Osteoblast (primary cell): Measurements from ENCODE around the gene SAP130. TPM values are rescaled to one million over a fixed set of nuclear protein-coding genes. Genes with fewer than 3 reads are reported as not detected.

Experiments
- DNase-seq: peaks from one replicate; pipeline ENCODE4 v3.0.0; 2011; ENCODE audit warnings: low spot score, mixed read lengths; ENCODE audit not compliant: insufficient read length; ENCODE audit errors: missing footprints
- H2AFZ ChIP-seq: 2 replicates; pipeline ENCODE4 v1.6.0; 2011; ENCODE audit warnings: mild to moderate bottlenecking, low read length
- H3K27ac ChIP-seq: 2 replicates; pipeline ENCODE4 v1.5.1; 2011; ENCODE audit warnings: mild to moderate bottlenecking, low read depth, low read length, moderate library complexity
- H3K27me3 ChIP-seq: 2 replicates; pipeline ENCODE4 v1.6.0; 2012; ENCODE audit warnings: mild to moderate bottlenecking, control low read depth, inconsistent platforms, low read length, moderate library complexity; ENCODE audit not compliant: insufficient read depth
- H3K36me3 ChIP-seq: 2 replicates; pipeline ENCODE4 v1.5.1; 2011; ENCODE audit warnings: mild to moderate bottlenecking, low read length, control low read depth, moderate library complexity; ENCODE audit not compliant: insufficient read depth
- H3K4me1 ChIP-seq: 2 replicates; pipeline ENCODE4 v1.5.1; 2011; ENCODE audit warnings: mild to moderate bottlenecking, low read length, control low read depth, moderate library complexity; ENCODE audit not compliant: insufficient read depth
- H3K4me2 ChIP-seq: 2 replicates; pipeline ENCODE4 v1.6.0; 2011; ENCODE audit warnings: mild to moderate bottlenecking, low read length; ENCODE audit not compliant: insufficient read depth
- H3K4me3 ChIP-seq: fragments of 200-600 bp; sonication (generic); 3 replicates; pipeline ENCODE4 v1.5.1; 2012; ENCODE audit warnings: mild to moderate bottlenecking, low read length, inconsistent platforms; ENCODE audit not compliant: insufficient read depth
- H3K79me2 ChIP-seq: 2 replicates; pipeline ENCODE4 v1.6.0; 2012; ENCODE audit warnings: mild to moderate bottlenecking, low read length, control low read depth, inconsistent platforms; ENCODE audit not compliant: insufficient read depth
- H3K9me3 ChIP-seq: 2 replicates; pipeline ENCODE4 v1.5.1; 2011; ENCODE audit warnings: low read depth, low read length, control low read depth
- H4K20me1 ChIP-seq: 2 replicates; pipeline ENCODE4 v1.6.0; 2012; ENCODE audit warnings: mild to moderate bottlenecking, low read length, control low read depth; ENCODE audit not compliant: insufficient read depth
- CTCF ChIP-seq: IDR thresholded peaks from 2 replicates; pipeline ENCODE4 v1.5.1; 2011; ENCODE audit warnings: mild to moderate bottlenecking, low read depth, low read length, moderate library complexity; ENCODE audit errors: extremely low read depth
- total RNA-seq: library from RNA; depleted of rRNA; stranded (reverse); fragments of >200 nt; gene quantifications from 2 replicates; pipeline ENCODE4 v1.2.3, GENCODE V29; 2012

Gene SAP130
- total RNA-seq, 1 donor = 5.4 TPM

GRCh38 chr2:127935337-127935736 is 92.5 kb downstream of the SAP130 start:
- Histone ChIP-seq H3K9me3 (no peaks in the 10 kb centered on the region), H3K79me2 (no peaks in the 10 kb centered on the region), H4K20me1 (no peaks in the 10 kb centered on the region), H3K36me3 (no peaks in the 10 kb centered on the region), H3K4me3 (no peak overlapping the region), H3K27ac (no peak overlapping the region), H2AFZ (no peak overlapping the region), H3K4me2 (no peak overlapping the region), H3K4me1 (peaks cover 5% of the 10 kb centered on the region), H3K27me3 (no peaks in the 10 kb centered on the region)
- no peak for TF ChIP-seq CTCF
- DNase-seq = no peak

GRCh38 chr2:127932199-127932876 is 95.5 kb downstream of the SAP130 start:
- Histone ChIP-seq H3K9me3 (no peaks in the 10 kb centered on the region), H2AFZ (no peak overlapping the region), H3K79me2 (no peaks in the 10 kb centered on the region), H3K4me2 (no peak overlapping the region), H3K36me3 (no peaks in the 10 kb centered on the region), H3K4me1 (peaks cover 5% of the 10 kb centered on the region), H3K27me3 (no peaks in the 10 kb centered on the region), H4K20me1 (no peaks in the 10 kb centered on the region), H3K4me3 (no peak overlapping the region), H3K27ac (no peak overlapping the region)
- DNase-seq = peak; percentile 76
- TF ChIP-seq CTCF = no peak

- no peak overlapping the region for H3K27ac ChIP-seq
- H4K20me1 ChIP-seq = no peaks in the 10 kb centered on the region
- H3K27me3 ChIP-seq = no peaks in the 10 kb centered on the region
- H3K4me1 ChIP-seq = peaks cover 5% of the 10 kb centered on the region
- H3K4me2 ChIP-seq = no peak overlapping the region
- H2AFZ ChIP-seq = no peak overlapping the region
- no peaks in the 10 kb centered on the region for H3K79me2 ChIP-seq
- no peak overlapping the region for H3K4me3 ChIP-seq
- no peak for TF ChIP-seq CTCF
- H3K9me3 ChIP-seq = no peaks in the 10 kb centered on the region
- H3K36me3 ChIP-seq = no peaks in the 10 kb centered on the region
- no peak for DNase-seq
Observed at GRCh38 chr2:127929449-127929848, 98.4 kb downstream of the SAP130 start.

- H3K27me3 ChIP-seq = no peaks in the 10 kb centered on the region
- H4K20me1 ChIP-seq = no peaks in the 10 kb centered on the region
- DNase-seq = no peak
- H3K27ac ChIP-seq = no peak overlapping the region
- no peaks in the 10 kb centered on the region for H3K79me2 ChIP-seq
- no peak for TF ChIP-seq CTCF
- no peak overlapping the region for H3K4me2 ChIP-seq
- no peak overlapping the region for H3K4me3 ChIP-seq
- no peaks in the 10 kb centered on the region for H3K36me3 ChIP-seq
- H3K9me3 ChIP-seq = no peaks in the 10 kb centered on the region
- H2AFZ ChIP-seq = no peak overlapping the region
- H3K4me1 ChIP-seq = peaks cover 5% of the 10 kb centered on the region
Observed at GRCh38 chr2:127927384-127927783, 100.5 kb downstream of the SAP130 start.
